A549 (cell line): ENCODE measurements around the gene ARHGAP11A. TPM values are rescaled to one million over a fixed set of nuclear protein-coding genes. Genes with fewer than 3 reads are reported as not detected.
A peak's percentile ranks its signal among the peaks of the same experiment; 100 is the strongest.

ENCODE experiments used
- ATAC-seq, 2 experiments: fragments of 200-7000 bp in 1 of 2; fragments of >200 bp in 1 of 2; cut with Nextera tagmentation in 1 of 2; cut with Tn5 transposase in 1 of 2; 3 replicates each; pipeline versions ENCODE4 v1.8.0 to v1.9.1; 2018 to 2020; ENCODE audit warnings: mild to moderate bottlenecking in 1 of 2, moderate library complexity in 1 of 2
- CTCF ChIA-PET: fragments of 300-600 bp; sonication (Branson Sonifier 250); formaldehyde crosslinking; extraction: SDS; loops from one replicate; lab custom pipeline; 2021; ENCODE audit warnings: antibody characterized with exemption, inconsistent platforms; lab: Yijun Ruan, JAX
- POLR2A ChIA-PET: fragments of 350-600 bp; formaldehyde crosslinking; extraction: SDS; loops from one replicate; lab custom pipeline; 2021; ENCODE audit warnings: antibody characterized with exemption, inconsistent platforms; lab: Yijun Ruan, JAX
- DNase-seq, 2 experiments: peaks; one replicate each; pipeline versions ENCODE4 v3.0.0 to v3.0.0-alpha.2; 2011 to 2016; ENCODE audit warnings: low read depth in 1 of 2, low spot score in 1 of 2
- FAIRE-seq: peaks from 2 replicates; lab custom pipeline; 2011; peaks lifted over from hg19 to GRCh38; lab: Jason Lieb, UNC
- H3K27ac ChIP-seq, 2 experiments: fragments of >200 bp; sonication (Bioruptor Twin); formaldehyde crosslinking; 3 replicates each; pipeline ENCODE4 v1.5.1; 2016 to 2017
- H3K4me1 ChIP-seq: fragments of >200 bp; sonication (Bioruptor Twin); formaldehyde crosslinking; 3 replicates; pipeline ENCODE4 v1.6.1; 2016
- H3K4me2 ChIP-seq: fragments of >200 bp; sonication (Bioruptor Twin); formaldehyde crosslinking; 3 replicates; pipeline ENCODE4 v1.6.1; 2016
- H3K4me3 ChIP-seq: fragments of >200 bp; sonication (Bioruptor Twin); formaldehyde crosslinking; 3 replicates; pipeline ENCODE4 v1.5.1; 2016
- H3K9me3 ChIP-seq: fragments of >200 bp; sonication (Bioruptor Twin); formaldehyde crosslinking; 3 replicates; pipeline ENCODE4 v1.6.1; 2016
- BHLHE40 ChIP-seq: IDR thresholded peaks from 2 replicates; pipeline ENCODE4 v1.6.1; 2012; ENCODE audit warnings: low read depth, low read length, inconsistent platforms
- CHD4 ChIP-seq: fragments of 200-600 bp; sonication (generic); IDR thresholded peaks from 2 replicates; pipeline ENCODE4 v1.6.1; 2016; ENCODE audit warnings: antibody characterized with exemption, mild to moderate bottlenecking, borderline replicate concordance
- EHMT2 ChIP-seq: fragments of 200-600 bp; sonication (generic); IDR thresholded peaks from 2 replicates; pipeline ENCODE4 v1.6.1; 2016; ENCODE audit warnings: antibody characterized with exemption, low read depth, mild to moderate bottlenecking, moderate library complexity
- ESRRA ChIP-seq: fragments of 150-350 bp; IDR thresholded peaks from 2 replicates; pipeline ENCODE4 v1.6.1; 2014; ENCODE audit warnings: mild to moderate bottlenecking, low read length, borderline replicate concordance
- FOSB ChIP-seq: fragments of 250-450 bp; sonication (Bioruptor Pico); IDR thresholded peaks from 2 replicates; pipeline ENCODE4 v1.5.0; 2020; ENCODE audit warnings: mild to moderate bottlenecking, moderate library complexity
- HOXA7 ChIP-seq: fragments of 250-450 bp; sonication (Bioruptor Pico); IDR thresholded peaks from 2 replicates; pipeline ENCODE4 v1.5.0; 2020; ENCODE audit warnings: mild to moderate bottlenecking, moderate library complexity
- HOXB13 ChIP-seq: fragments of 250-450 bp; sonication (Bioruptor Pico); IDR thresholded peaks from 2 replicates; pipeline ENCODE4 v1.5.0; 2020; ENCODE audit warnings: low read depth, mild to moderate bottlenecking, moderate library complexity
- JUN ChIP-seq, 2 experiments: fragments of >200 bp; sonication (Bioruptor Twin); formaldehyde crosslinking; IDR thresholded peaks; 2 replicates in 1 of 2; 3 replicates in 1 of 2; pipeline ENCODE4 v1.6.1; 2016 to 2017
- KDM5A ChIP-seq: fragments of 200-600 bp; sonication (generic); IDR thresholded peaks from 2 replicates; pipeline ENCODE4 v1.6.1; 2016; ENCODE audit warnings: antibody characterized with exemption, mild to moderate bottlenecking
- MAFK ChIP-seq: fragments of 450-650 bp; IDR thresholded peaks from 2 replicates; pipeline ENCODE4 v1.6.1; 2014; ENCODE audit not compliant: partially characterized antibody
- MAZ ChIP-seq: fragments of 150-350 bp; IDR thresholded peaks from 2 replicates; pipeline ENCODE4 v1.6.1; 2014; ENCODE audit warnings: antibody characterized with exemption, low read depth, low read length, borderline replicate concordance
- MYC ChIP-seq: IDR thresholded peaks from 2 replicates; pipeline ENCODE4 v1.6.1; 2012; ENCODE audit warnings: mild to moderate bottlenecking, inconsistent platforms, low read length, improper control_type of control experiment, borderline replicate concordance
- NPAS2 ChIP-seq: fragments of 250-450 bp; sonication (Bioruptor Pico); IDR thresholded peaks from 2 replicates; pipeline ENCODE4 v1.8.0; 2022; ENCODE audit warnings: mild to moderate bottlenecking, moderate library complexity, borderline replicate concordance
- RAD21 ChIP-seq, 2 experiments: fragments of >200 bp in 1 of 2; sonication (Bioruptor Twin) in 1 of 2; formaldehyde crosslinking in 1 of 2; IDR thresholded peaks in 1 of 2; conservative IDR thresholded peaks in 1 of 2; 2 replicates in 1 of 2; 3 replicates in 1 of 2; pipeline ENCODE4 v1.6.1; 2012 to 2018; ENCODE audit warnings: inconsistent platforms in 1 of 2
- SMC3 ChIP-seq: fragments of >200 bp; sonication (Bioruptor Twin); formaldehyde crosslinking; IDR thresholded peaks from 3 replicates; pipeline ENCODE4 v1.6.1; 2018; ENCODE audit warnings: inconsistent platforms
- SREBF2 ChIP-seq: fragments of 450-650 bp; IDR thresholded peaks from 2 replicates; pipeline ENCODE4 v1.6.1; 2014; ENCODE audit warnings: mild to moderate bottlenecking, moderate library complexity
- WGBS: methylation state at CpG from one replicate; pipeline ENCODE4 v1.1.6; 2017; ENCODE audit errors: missing lambda C conversion rate; 5-methylcytosine and 5-hydroxymethylcytosine counted together
- polyA plus RNA-seq, 4 experiments: library from polyadenylated mRNA; depleted of rRNA in 3 of 4; stranded (reverse); fragments of >200 nt; fragmentation: RNase III in 1 of 4; extraction: RNeasy Plus Mini Kit Qiagen cat#74134 plus additional on column Dnase treatment in 1 of 4; gene quantifications; 2 replicates in 3 of 4; 3 replicates in 1 of 4; pipeline ENCODE4 v1.2.3, GENCODE V29; 2011 to 2017
- TF ChIP-seq, protein P1 (sequence below): fragments of >200 bp; sonication (Bioruptor Twin); formaldehyde crosslinking; IDR thresholded peaks from 2 replicates; pipeline ENCODE4 v1.6.1; 2016
- TF ChIP-seq, protein P2 (sequence below): IDR thresholded peaks from 2 replicates; pipeline ENCODE4 v1.6.1; 2012
- TF ChIP-seq, protein P3 (sequence below): fragments of 250-450 bp; sonication (Bioruptor Pico); IDR thresholded peaks from 2 replicates; pipeline ENCODE4 v1.5.0; 2021; ENCODE audit warnings: mild to moderate bottlenecking, moderate library complexity, borderline replicate concordance
- TF ChIP-seq, protein P4 (sequence below): fragments of >200 bp; sonication (Bioruptor Twin); formaldehyde crosslinking; IDR thresholded peaks from 3 replicates; pipeline ENCODE4 v1.6.1; 2016

Gene ARHGAP11A
- polyA plus RNA-seq, 2 of the 4 experiments (the other 2 are of a cell fraction) = 39.3 to 121 TPM

GRCh38 chr15:32637704-32638103 is 22.4 kb downstream of the ARHGAP11A start:
- Histone ChIP-seq H3K9me3 (no peaks in the 10 kb centered on the region), H3K4me2 (no peak overlapping the region)
- no peak for TF ChIP-seq RAD21 (conservative IDR thresholded peaks at IDR 0.05 in 1 of 2, IDR thresholded peaks at IDR 0.05 in 1 of 2)
- TF ChIP-seq SMC3 = no peak
- TF ChIP-seq MAZ = no peak
- TF ChIP-seq NPAS2 (CRISPR knock-in tag) = no peak
- TF ChIP-seq MAFK = no peak
- TF ChIP-seq, protein P1, sequence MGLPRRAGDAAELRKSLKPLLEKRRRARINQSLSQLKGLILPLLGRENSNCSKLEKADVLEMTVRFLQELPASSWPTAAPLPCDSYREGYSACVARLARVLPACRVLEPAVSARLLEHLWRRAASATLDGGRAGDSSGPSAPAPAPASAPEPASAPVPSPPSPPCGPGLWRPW = no peak
- TF ChIP-seq MYC = no peak
- TF ChIP-seq, protein P2, sequence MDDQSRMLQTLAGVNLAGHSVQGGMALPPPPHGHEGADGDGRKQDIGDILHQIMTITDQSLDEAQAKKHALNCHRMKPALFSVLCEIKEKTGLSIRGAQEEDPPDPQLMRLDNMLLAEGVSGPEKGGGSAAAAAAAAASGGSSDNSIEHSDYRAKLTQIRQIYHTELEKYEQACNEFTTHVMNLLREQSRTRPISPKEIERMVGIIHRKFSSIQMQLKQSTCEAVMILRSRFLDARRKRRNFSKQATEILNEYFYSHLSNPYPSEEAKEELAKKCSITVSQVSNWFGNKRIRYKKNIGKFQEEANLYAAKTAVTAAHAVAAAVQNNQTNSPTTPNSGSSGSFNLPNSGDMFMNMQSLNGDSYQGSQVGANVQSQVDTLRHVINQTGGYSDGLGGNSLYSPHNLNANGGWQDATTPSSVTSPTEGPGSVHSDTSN = no peak
- no peak for TF ChIP-seq HOXB13 (CRISPR knock-in tag)
- TF ChIP-seq JUN (IDR thresholded peaks at IDR 0.05) = no peak
- TF ChIP-seq, all 56 proteins: peak for 0
- no peak for DNase-seq
- ChIA-PET POLR2A (no interaction called here), CTCF (interaction anchor here (1.2 to 1.4 kb wide), 3 partner anchors 12 to 207 kb away, joined by 3 to 4 read pairs (median 3); no protein-coding TSS in a partner anchor)
- Histone ChIP-seq H3K27ac (no peak overlapping the region), H3K4me1 (peaks cover 2% of the 10 kb centered on the region; the same call in 1 of the 3 replicates), H3K4me3 (no peak overlapping the region)
- 93% methylated on average over 1 of the region's 1 CpG for WGBS
- peak; percentile 90 for FAIRE-seq
- ATAC-seq = no peak

DNA sequence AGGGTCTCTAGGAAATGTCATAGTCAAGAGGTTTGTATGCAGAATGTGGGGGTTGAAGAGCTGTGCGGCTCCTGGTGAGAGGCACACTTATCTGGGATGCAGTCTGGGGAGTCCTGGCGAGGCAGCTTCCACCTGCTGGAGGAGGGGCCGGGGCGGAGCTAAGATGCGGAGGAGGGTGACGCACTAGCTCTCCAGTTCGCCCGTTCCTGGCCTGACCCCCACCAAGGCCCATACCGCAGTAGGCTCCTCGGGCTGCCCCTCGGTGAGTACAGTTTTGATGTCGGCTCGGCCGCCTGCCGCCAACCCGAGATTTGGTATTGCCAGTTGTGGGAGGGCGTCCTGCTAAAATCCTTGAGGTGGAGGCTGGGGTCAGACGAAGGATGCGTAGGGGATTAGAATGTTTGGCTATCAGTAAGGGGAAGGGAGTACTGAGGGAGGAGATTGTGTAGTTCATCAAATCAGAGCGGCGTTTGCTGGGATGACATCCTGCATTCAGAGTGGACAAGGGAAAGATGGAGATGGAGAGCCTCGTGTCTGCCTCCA is 26.3 kb downstream of the ARHGAP11A start, which contains the start of gene SCG5:
TSS of gene SCG5 (plus strand) at position 194 of the 543 bp plus-strand sequence. CDS start 1,883 bp downstream, outside the sequence.
- POLR2A ChIA-PET = no interaction called here
- CTCF ChIA-PET = interaction anchor here (1.5 to 3.7 kb wide), 4 partner anchors 9 to 352 kb away, joined by 4 to 22 read pairs (median 8); no protein-coding TSS in a partner anchor

More for the DNA sequence above, 26.3 kb downstream of the ARHGAP11A start, which contains the start of gene SCG5:
- Histone ChIP-seq H3K9me3 (no peaks in the 10 kb centered on the region), H3K27ac (no peak within 1 kb of the TSS), H3K4me1 (peaks cover 7% of the 10 kb centered on the region; the same call in 1 of the 3 replicates), H3K4me3 (no peak within 1 kb of the TSS), H3K4me2 (peak within 1 kb of the TSS; percentile 21; the same call in 1 of the 3 replicates)
- FAIRE-seq = no peak
- 87% methylated on average over 22 of the region's 22 CpGs for WGBS
- TF ChIP-seq FOSB (CRISPR knock-in tag) (0 out of 2 replicates have a peak, but pooled peaks have one; percentile 26), SREBF2 (no peak), HOXA7 (CRISPR knock-in tag) (0 out of 2 replicates have a peak, but pooled peaks have one; percentile 21), ESRRA (no peak), BHLHE40 (no peak), KDM5A (no peak), EHMT2 (no peak), CHD4 (no peak)
- TF ChIP-seq, protein P3, sequence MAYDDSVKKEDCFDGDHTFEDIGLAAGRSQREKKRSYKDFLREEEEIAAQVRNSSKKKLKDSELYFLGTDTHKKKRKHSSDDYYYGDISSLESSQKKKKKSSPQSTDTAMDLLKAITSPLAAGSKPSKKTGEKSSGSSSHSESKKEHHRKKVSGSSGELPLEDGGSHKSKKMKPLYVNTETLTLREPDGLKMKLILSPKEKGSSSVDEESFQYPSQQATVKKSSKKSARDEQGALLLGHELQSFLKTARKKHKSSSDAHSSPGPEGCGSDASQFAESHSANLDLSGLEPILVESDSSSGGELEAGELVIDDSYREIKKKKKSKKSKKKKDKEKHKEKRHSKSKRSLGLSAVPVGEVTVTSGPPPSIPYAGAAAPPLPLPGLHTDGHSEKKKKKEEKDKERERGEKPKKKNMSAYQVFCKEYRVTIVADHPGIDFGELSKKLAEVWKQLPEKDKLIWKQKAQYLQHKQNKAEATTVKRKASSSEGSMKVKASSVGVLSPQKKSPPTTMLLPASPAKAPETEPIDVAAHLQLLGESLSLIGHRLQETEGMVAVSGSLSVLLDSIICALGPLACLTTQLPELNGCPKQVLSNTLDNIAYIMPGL = no peak
- TF ChIP-seq, protein P4, sequence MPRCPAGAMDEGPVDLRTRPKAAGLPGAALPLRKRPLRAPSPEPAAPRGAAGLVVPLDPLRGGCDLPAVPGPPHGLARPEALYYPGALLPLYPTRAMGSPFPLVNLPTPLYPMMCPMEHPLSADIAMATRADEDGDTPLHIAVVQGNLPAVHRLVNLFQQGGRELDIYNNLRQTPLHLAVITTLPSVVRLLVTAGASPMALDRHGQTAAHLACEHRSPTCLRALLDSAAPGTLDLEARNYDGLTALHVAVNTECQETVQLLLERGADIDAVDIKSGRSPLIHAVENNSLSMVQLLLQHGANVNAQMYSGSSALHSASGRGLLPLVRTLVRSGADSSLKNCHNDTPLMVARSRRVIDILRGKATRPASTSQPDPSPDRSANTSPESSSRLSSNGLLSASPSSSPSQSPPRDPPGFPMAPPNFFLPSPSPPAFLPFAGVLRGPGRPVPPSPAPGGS = no peak
- TF ChIP-seq, all 56 proteins: peak for 2
- ATAC-seq (peak in 1 of 2 experiments; percentile 43; a peak in 3 of 6 replicates), DNase-seq (no peak)
